Mesendoderm (in vitro differentiated cells): ENCODE results near the gene ACP3. TPM values are rescaled to one million over a fixed set of nuclear protein-coding genes. Genes with fewer than 3 reads are reported as not detected.

Experiments used
- DNase-seq: peaks from one replicate; pipeline ENCODE4 v3.0.0; 2013
- H2AK5ac ChIP-seq: 2 replicates; pipeline ENCODE4 v1.6.1; 2013; ENCODE audit warnings: low read length, inconsistent platforms
- H2BK120ac ChIP-seq: 2 replicates; pipeline ENCODE4 v1.6.1; 2013; ENCODE audit warnings: low read depth, mild to moderate bottlenecking, low read length, moderate library complexity, mixed read lengths
- H2BK15ac ChIP-seq: replicated peaks from 2 replicates; pipeline ENCODE4 v1.6.1; 2013; ENCODE audit warnings: low read depth, mild to moderate bottlenecking, moderate library complexity
- H2BK5ac ChIP-seq: 2 replicates; pipeline ENCODE4 v1.6.1; 2013; ENCODE audit warnings: low read length, inconsistent platforms
- H3K18ac ChIP-seq: 2 replicates; pipeline ENCODE4 v1.6.1; 2013; ENCODE audit warnings: mild to moderate bottlenecking, low read length, mixed read lengths
- H3K23ac ChIP-seq: one replicate; pipeline ENCODE4 v1.6.1; 2013; ENCODE audit warnings: low read length
- H3K27ac ChIP-seq: 2 replicates; pipeline ENCODE4 v1.5.1; 2013; ENCODE audit warnings: low read depth, mild to moderate bottlenecking, inconsistent platforms, low read length, moderate library complexity
- H3K27me3 ChIP-seq: 2 replicates; pipeline ENCODE4 v1.6.1; 2013; ENCODE audit warnings: low read length, control low read depth, mild to moderate bottlenecking, inconsistent platforms; ENCODE audit not compliant: insufficient read depth, poor library complexity
- H3K36me3 ChIP-seq: 2 replicates; pipeline ENCODE4 v1.6.1; 2013; ENCODE audit warnings: low read length, inconsistent platforms; ENCODE audit not compliant: control insufficient read depth, insufficient read depth
- H3K4ac ChIP-seq: one replicate; pipeline ENCODE4 v1.6.1; 2013; ENCODE audit warnings: low read depth, mild to moderate bottlenecking, low read length, moderate library complexity
- H3K4me1 ChIP-seq: 2 replicates; pipeline ENCODE4 v1.6.1; 2013; ENCODE audit warnings: low read depth, low read length, inconsistent platforms; ENCODE audit not compliant: control insufficient read depth
- H3K4me2 ChIP-seq: 2 replicates; pipeline ENCODE4 v1.6.1; 2013; ENCODE audit warnings: low read length
- H3K4me3 ChIP-seq: 2 replicates; pipeline ENCODE4 v1.5.1; 2013; ENCODE audit warnings: mild to moderate bottlenecking, low read length
- H3K56ac ChIP-seq: one replicate; pipeline ENCODE4 v1.6.1; 2013; ENCODE audit warnings: low read length
- H3K79me1 ChIP-seq: 2 replicates; pipeline ENCODE4 v1.6.1; 2013; ENCODE audit warnings: low read length, inconsistent platforms
- H3K79me2 ChIP-seq: 2 replicates; pipeline ENCODE4 v1.6.1; 2013; ENCODE audit warnings: mild to moderate bottlenecking, low read length; ENCODE audit not compliant: control insufficient read depth, insufficient read depth
- H3K9ac ChIP-seq: 2 replicates; pipeline ENCODE4 v1.6.1; 2013; ENCODE audit warnings: low read length, inconsistent platforms
- H4K5ac ChIP-seq: one replicate; pipeline ENCODE4 v1.6.1; 2013; ENCODE audit warnings: low read length
- H4K8ac ChIP-seq: one replicate; pipeline ENCODE4 v1.6.1; 2013; ENCODE audit warnings: low read depth, mild to moderate bottlenecking, control low read depth, low read length, moderate library complexity
- WGBS: extraction: QIAGEN DNeasy Blood & Tissue Kit; methylation state at CpG from one replicate; pipeline ENCODE4 v1.1.7; 2013; ENCODE audit warnings: low lambda C conversion rate, missing lambda C conversion rate; ENCODE audit not compliant: insufficient coverage; ENCODE audit errors: extremely low coverage; 5-methylcytosine and 5-hydroxymethylcytosine counted together
- polyA plus RNA-seq, 2 experiments: library from polyadenylated mRNA; stranded (reverse); fragments of 200-250 nt; gene quantifications; one replicate each; pipeline ENCODE4 v1.2.3, GENCODE V29; 2013

Gene ACP3, protein sequence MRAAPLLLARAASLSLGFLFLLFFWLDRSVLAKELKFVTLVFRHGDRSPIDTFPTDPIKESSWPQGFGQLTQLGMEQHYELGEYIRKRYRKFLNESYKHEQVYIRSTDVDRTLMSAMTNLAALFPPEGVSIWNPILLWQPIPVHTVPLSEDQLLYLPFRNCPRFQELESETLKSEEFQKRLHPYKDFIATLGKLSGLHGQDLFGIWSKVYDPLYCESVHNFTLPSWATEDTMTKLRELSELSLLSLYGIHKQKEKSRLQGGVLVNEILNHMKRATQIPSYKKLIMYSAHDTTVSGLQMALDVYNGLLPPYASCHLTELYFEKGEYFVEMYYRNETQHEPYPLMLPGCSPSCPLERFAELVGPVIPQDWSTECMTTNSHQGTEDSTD
- 0.67 TPM for polyA plus RNA-seq (2013, experiment 1 of 2)
- polyA plus RNA-seq (2013, experiment 2 of 2), result 0.59 TPM

DNA sequence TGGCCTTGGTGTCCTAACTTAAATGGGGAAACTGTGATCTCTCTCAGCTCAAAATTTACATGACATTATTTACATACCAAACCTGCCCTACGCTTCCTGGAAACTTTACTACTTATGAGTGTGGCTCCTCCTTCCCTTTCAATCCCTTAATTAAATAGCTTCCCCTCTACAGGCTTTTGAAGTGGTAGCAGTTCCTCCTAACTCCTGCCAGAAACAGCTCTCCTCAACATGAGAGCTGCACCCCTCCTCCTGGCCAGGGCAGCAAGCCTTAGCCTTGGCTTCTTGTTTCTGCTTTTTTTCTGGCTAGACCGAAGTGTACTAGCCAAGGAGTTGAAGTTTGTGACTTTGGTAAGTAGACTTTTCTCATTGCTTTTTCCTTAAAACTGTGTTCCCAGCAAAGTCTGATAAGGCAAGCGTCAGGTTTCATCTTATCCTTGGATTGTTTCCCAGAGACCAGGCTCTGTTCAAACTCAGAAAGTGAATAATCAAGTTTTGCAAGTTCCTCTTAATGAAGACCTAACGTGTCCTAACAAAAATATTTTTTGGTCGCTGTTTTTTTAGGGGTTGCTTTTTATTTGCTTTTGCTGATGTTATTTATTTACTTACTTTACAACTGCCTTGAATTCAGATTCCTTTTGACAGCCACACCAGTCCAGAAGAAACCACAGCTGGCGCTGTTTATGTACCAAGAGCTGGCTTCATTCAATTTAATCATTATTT, at the start of gene ACP3:
TSS of gene ACP3 (plus strand) at position 179 of the 720 bp plus-strand sequence. CDS start at position 229, 50 bp downstream.
- DNase-seq, result peak; percentile 86
- H3K4me1 ChIP-seq, result peaks cover 2% of the 10 kb centered on the region
- H2BK5ac ChIP-seq, result no peak within 1 kb of the TSS
- H3K18ac ChIP-seq, result no peak within 1 kb of the TSS
- WGBS, result no CpG with 5 or more reads among the region's 6 CpGs
- no peak within 1 kb of the TSS for H3K4me3 ChIP-seq
- H2BK15ac ChIP-seq, result no peak within 1 kb of the TSS
- no peak within 1 kb of the TSS for H2BK120ac ChIP-seq
- no peak within 1 kb of the TSS for H3K23ac ChIP-seq
- no peaks in the 10 kb centered on the region for H3K36me3 ChIP-seq
- H3K79me2 ChIP-seq, result no peaks in the 10 kb centered on the region
- no peak within 1 kb of the TSS for H4K8ac ChIP-seq
- peak within 1 kb of the TSS; percentile 82 for H3K56ac ChIP-seq
- peak within 1 kb of the TSS; percentile 57 for H3K27ac ChIP-seq
- no peak within 1 kb of the TSS for H3K4ac ChIP-seq
- H3K27me3 ChIP-seq, result no peaks in the 10 kb centered on the region
- peak within 1 kb of the TSS; percentile 19 for H3K4me2 ChIP-seq
- peak within 1 kb of the TSS; percentile 41 for H3K9ac ChIP-seq
- H4K5ac ChIP-seq, result no peak within 1 kb of the TSS
- no peaks in the 10 kb centered on the region for H3K79me1 ChIP-seq
- H2AK5ac ChIP-seq, result no peak within 1 kb of the TSS

DNA sequence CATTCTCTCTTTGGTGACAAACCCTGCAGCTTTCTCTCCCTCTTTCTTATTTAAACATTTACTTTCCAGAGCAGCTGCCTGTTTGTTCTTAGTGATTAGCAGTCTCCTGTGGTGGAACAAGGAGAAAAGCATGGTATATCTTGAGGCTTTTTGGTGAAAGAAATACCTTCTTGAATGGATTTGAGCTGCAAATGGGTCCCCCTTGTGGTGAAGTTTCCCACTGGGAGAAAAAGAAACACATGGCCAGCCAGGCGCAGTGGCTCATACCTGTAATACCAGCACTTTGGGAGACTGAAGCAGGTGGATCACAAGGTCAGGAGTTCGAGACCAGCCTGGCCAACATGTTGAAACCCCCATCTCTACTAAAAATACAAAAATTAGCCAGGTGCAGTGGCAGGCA, 48.3 kb upstream of the ACP3 start:
- no peak overlapping the region for H4K8ac ChIP-seq
- DNase-seq, result peak; percentile 79
- H3K4me3 ChIP-seq, result no peak overlapping the region
- H2AK5ac ChIP-seq, result no peak overlapping the region
- H3K79me1 ChIP-seq, result no peaks in the 10 kb centered on the region
- H3K18ac ChIP-seq, result no peak overlapping the region
- no peak overlapping the region for H3K27ac ChIP-seq
- no peak overlapping the region for H3K9ac ChIP-seq
- H3K56ac ChIP-seq, result no peak overlapping the region
- H3K4me1 ChIP-seq, result no peaks in the 10 kb centered on the region
- H2BK5ac ChIP-seq, result no peak overlapping the region
- no peaks in the 10 kb centered on the region for H3K27me3 ChIP-seq
- no peak overlapping the region for H3K4me2 ChIP-seq
- H4K5ac ChIP-seq, result no peak overlapping the region
- H3K79me2 ChIP-seq, result no peaks in the 10 kb centered on the region
- no peak overlapping the region for H3K4ac ChIP-seq
- no CpG with 5 or more reads among the region's 2 CpGs for WGBS
- no peaks in the 10 kb centered on the region for H3K36me3 ChIP-seq
- H2BK15ac ChIP-seq, result no peak overlapping the region
- H2BK120ac ChIP-seq, result no peak overlapping the region
- no peak overlapping the region for H3K23ac ChIP-seq

DNA sequence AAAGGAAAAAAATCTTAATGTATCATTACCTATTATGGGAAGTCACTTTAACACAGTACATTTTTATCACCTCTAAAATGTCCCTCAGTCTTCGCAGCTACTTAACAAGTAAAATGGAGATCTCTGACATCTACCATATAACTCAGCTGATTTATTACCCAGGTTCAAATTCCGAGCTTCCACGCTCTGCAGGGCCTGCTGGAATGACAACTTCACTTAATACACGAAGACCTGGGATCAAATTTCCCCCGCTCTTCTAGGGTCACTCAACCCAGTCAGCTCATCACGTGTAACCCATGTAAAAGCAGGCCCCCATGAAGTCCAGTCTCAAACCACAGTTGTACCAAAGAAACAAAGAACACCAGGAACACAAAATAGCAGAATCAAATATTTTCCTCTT, 44.2 kb upstream of the ACP3 start:
- Histone ChIP-seq H3K27ac (no peak overlapping the region), H3K4me3 (no peak overlapping the region), H3K79me2 (no peaks in the 10 kb centered on the region), H3K18ac (no peak overlapping the region), H3K27me3 (no peaks in the 10 kb centered on the region), H2BK5ac (no peak overlapping the region), H4K5ac (no peak overlapping the region), H3K9ac (no peak overlapping the region), H4K8ac (no peak overlapping the region), H3K23ac (no peak overlapping the region), H3K4me1 (no peaks in the 10 kb centered on the region), H3K79me1 (no peaks in the 10 kb centered on the region), H3K4ac (no peak overlapping the region), H3K36me3 (no peaks in the 10 kb centered on the region), H2AK5ac (no peak overlapping the region), H3K56ac (no peak overlapping the region), H2BK120ac (no peak overlapping the region), H3K4me2 (no peak overlapping the region), H2BK15ac (no peak overlapping the region)
- DNase-seq, result no peak
- WGBS, result no CpG with 5 or more reads among the region's 6 CpGs

DNA sequence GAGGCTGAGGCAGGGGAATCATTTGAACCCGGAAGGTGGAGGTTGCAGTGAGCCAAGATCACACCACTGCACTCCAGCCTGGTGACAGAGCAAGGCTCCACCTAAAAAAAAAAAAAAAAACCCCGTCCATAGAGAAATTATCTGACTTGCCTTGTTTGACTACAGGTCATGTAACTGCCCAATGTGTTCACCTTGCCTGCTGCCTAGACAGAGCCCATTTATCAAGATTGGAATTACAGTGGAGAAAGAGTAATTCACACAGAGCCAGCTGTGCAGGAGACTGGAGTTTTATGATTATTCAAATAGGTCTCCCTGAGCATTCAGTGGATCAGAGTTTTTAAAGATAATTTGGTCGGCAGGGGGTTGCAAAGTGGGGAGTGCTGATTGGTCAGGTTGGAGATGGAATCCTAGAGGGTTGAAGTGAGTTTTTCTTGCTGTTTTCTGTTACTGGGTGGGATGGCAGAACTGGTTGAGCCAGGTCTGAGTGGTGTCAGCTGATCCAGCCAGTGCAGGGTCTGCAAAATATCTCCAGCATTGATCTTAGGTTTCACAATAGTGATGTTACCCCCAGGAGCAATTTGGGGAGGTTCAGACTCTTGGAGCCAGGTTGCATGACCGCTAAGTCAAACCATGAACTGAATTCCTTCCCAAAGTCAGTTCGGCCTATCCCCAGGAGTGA, 40.8 kb upstream of the ACP3 start:
- Histone ChIP-seq H3K4me1 (no peaks in the 10 kb centered on the region), H3K18ac (no peak overlapping the region), H3K27ac (no peak overlapping the region), H3K4ac (no peak overlapping the region), H2BK15ac (no peak overlapping the region), H3K27me3 (no peaks in the 10 kb centered on the region), H3K56ac (no peak overlapping the region), H3K9ac (no peak overlapping the region), H3K4me3 (no peak overlapping the region), H3K79me2 (no peaks in the 10 kb centered on the region), H3K4me2 (no peak overlapping the region), H4K8ac (no peak overlapping the region), H2BK120ac (no peak overlapping the region), H3K23ac (no peak overlapping the region), H4K5ac (no peak overlapping the region), H2AK5ac (no peak overlapping the region), H3K36me3 (no peaks in the 10 kb centered on the region), H3K79me1 (no peaks in the 10 kb centered on the region), H2BK5ac (no peak overlapping the region)
- DNase-seq, result no peak
- no CpG with 5 or more reads among the region's 5 CpGs for WGBS

DNA sequence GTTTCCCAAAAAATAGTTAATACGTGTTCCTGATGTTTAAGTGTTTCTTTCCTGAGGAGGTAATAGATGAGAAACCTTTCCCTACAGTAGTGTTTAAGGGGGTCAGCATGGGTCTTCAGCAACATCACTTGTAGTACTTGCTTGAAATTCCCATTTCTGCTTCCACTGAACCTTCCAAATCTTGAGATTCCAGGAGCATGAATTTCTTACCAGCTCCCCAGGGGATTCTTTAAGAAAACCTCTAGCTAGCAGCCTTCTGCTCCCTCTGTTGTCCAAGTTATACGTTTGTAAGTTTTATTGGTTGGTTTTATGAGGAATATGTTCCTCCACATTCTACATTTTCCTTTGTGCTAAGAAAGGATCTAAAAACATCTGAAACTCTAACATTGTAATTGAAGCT, 38.2 kb upstream of the ACP3 start:
- Histone ChIP-seq H2AK5ac (no peak overlapping the region), H3K4me3 (no peak overlapping the region), H3K36me3 (no peaks in the 10 kb centered on the region), H3K79me1 (no peaks in the 10 kb centered on the region), H3K4me2 (no peak overlapping the region), H2BK5ac (no peak overlapping the region), H3K9ac (no peak overlapping the region), H3K4me1 (peaks cover 8% of the 10 kb centered on the region), H3K56ac (no peak overlapping the region), H3K27me3 (no peaks in the 10 kb centered on the region), H3K27ac (no peak overlapping the region), H3K79me2 (no peaks in the 10 kb centered on the region), H2BK120ac (no peak overlapping the region), H3K18ac (no peak overlapping the region), H3K23ac (no peak overlapping the region), H2BK15ac (no peak overlapping the region), H4K5ac (no peak overlapping the region), H3K4ac (no peak overlapping the region), H4K8ac (no peak overlapping the region)
- whole genome bisulfite sequencing, result no CpG with 5 or more reads among the region's 2 CpGs
- no peak for DNase-seq
